GM12878 (cell line): Measurements from ENCODE around the gene LONP1.

Experiments used
- CTCF ChIP-seq, 3 experiments: IDR thresholded peaks in 2 of 3; conservative IDR thresholded peaks in 1 of 3; 2 replicates each; pipeline ENCODE4 v1.5.1; 2011; ENCODE audit warnings: low read depth in 3 of 3, low read length in 3 of 3, mild to moderate bottlenecking in 3 of 3, control low read depth in 2 of 3, moderate library complexity in 2 of 3, inconsistent platforms in 1 of 3, mixed read lengths in 1 of 3; ENCODE audit not compliant: control insufficient read depth in 2 of 3, insufficient read depth in 1 of 3; ENCODE audit errors: extremely low read depth in 1 of 3
- HDAC6 ChIP-seq: fragments of 200-600 bp; sonication (generic); IDR thresholded peaks from one replicate; pipeline ENCODE4 v1.8.0; 2017; ENCODE audit warnings: antibody characterized with exemption; ENCODE audit not compliant: unreplicated experiment
- MAX ChIP-seq: IDR thresholded peaks from 2 replicates; pipeline ENCODE4 v1.6.1; 2012; ENCODE audit warnings: low read depth, low read length, improper control_type of control experiment
- POLR2A ChIP-seq: IDR thresholded peaks from 2 replicates; pipeline ENCODE4 v1.6.1; 2011; ENCODE audit warnings: low read depth, mild to moderate bottlenecking, low read length
- SUZ12 ChIP-seq: fragments of 200-600 bp; sonication (generic); IDR thresholded peaks from one replicate; pipeline ENCODE4 v1.6.1; 2018; ENCODE audit warnings: antibody characterized with exemption, mild to moderate bottlenecking; ENCODE audit not compliant: unreplicated experiment
- TAF1 ChIP-seq: IDR thresholded peaks from 2 replicates; pipeline ENCODE4 v1.6.1; 2011; ENCODE audit warnings: mild to moderate bottlenecking, low read depth, low read length, borderline replicate concordance
- ZBTB33 ChIP-seq: fragments of 450-650 bp; IDR thresholded peaks from 2 replicates; pipeline ENCODE4 v1.6.1; 2017; ENCODE audit warnings: mild to moderate bottlenecking

GRCh38 chr19:5672708-5673459 lies 47.1 kb downstream of the LONP1 start:
- TF ChIP-seq ZBTB33 (no peak), CTCF (IDR thresholded peaks at IDR 0.05 in 2 of 3, conservative IDR thresholded peaks at IDR 0.05 in 1 of 3; ENCODE audit: control insufficient read depth in 2 of 3, extremely low read depth in 1 of 3, insufficient read depth in 1 of 3, low read depth in 3 of 3, low read length in 3 of 3) (no peak), TAF1 (no peak), HDAC6 (no peak), POLR2A (peak; percentile 11; the same call in 1 of the 2 replicates), SUZ12 (no peak), MAX (no peak)
